HepG2 (cell line): Measurements from ENCODE around the gene JTB. TPM values are rescaled to one million over a fixed set of nuclear protein-coding genes. Genes with fewer than 3 reads are reported as not detected.

Source experiments
- microRNA-seq: library from miRNA; unstranded; fragments of <30 nt; microRNA quantifications from one replicate; pipeline ENCODE4, GENCODE V29; 2020
- polyA plus RNA-seq, 8 experiments: library from polyadenylated mRNA; depleted of rRNA in 3 of 8; stranded (reverse) in 7 of 8; unstranded in 1 of 8; fragments of >200 nt; fragmentation: Illumina TruSeq in 4 of 8; extraction: Trizol in 4 of 8; gene quantifications; 2 replicates each; pipeline versions ENCODE4 v1.2.1 to v1.2.3, GENCODE V29; 2011 to 2016; ENCODE audit warnings: low read depth in 4 of 8, missing spikeins in 1 of 8, mixed read lengths in 1 of 8; ENCODE audit not compliant: insufficient read depth in 1 of 8
- small RNA-seq, 3 experiments: library from RNA; depleted of rRNA; stranded (forward); fragments of <200 nt; gene quantifications; one replicate each; pipeline ENCODE3, GENCODE V24; 2012; ENCODE audit warnings: low read depth in 2 of 3, low replicate concordance in 1 of 3; ENCODE audit not compliant: insufficient read length in 3 of 3, insufficient read depth in 2 of 3
- total RNA-seq, 5 experiments: library from RNA; depleted of rRNA; stranded (reverse); fragments of >200 nt; fragmentation: Illumina TruSeq; extraction: Trizol; gene quantifications; 2 replicates each; pipeline ENCODE4 v1.2.3, GENCODE V29; 2016; ENCODE audit warnings: low read depth in 1 of 5

JTB gene
- total and polyA plus RNA-seq, 2 of the 13 experiments (the other 11 are each of a cell fraction or from before 2014, with no cell fraction given): 96.7 to 99.2 TPM

Small RNA genes within 50 kb of the gene (microRNA-seq; reads per million reads assigned to microRNA genes)
- gene MIR6737: not detected

Small RNA genes within 50 kb of the gene (small RNA-seq; reads per million reads assigned to genes)
- gene MIR6737: 0 reads per million in 3 experiments

Other genes starting within 250 kb of the JTB start
- 14.7 and 17.2 TPM in 2 replicates for gene INTS3, start 249.6 kb downstream of the JTB start, total RNA-seq (2016; rRNA removed; fragmentation: Illumina TruSeq; extraction: Trizol)
- 27.2 and 28.2 TPM in 2 replicates for gene INTS3, start 249.6 kb downstream of the JTB start, polyA plus RNA-seq (2011; rRNA removed)
- gene SLC27A3, start 202.3 kb downstream of the JTB start, total RNA-seq (2016; rRNA removed; fragmentation: Illumina TruSeq; extraction: Trizol): 1.3 and 4.3 TPM in 2 replicates
- gene SLC27A3, start 202.3 kb downstream of the JTB start, polyA plus RNA-seq (2011; rRNA removed): 5.2 and 10.3 TPM in 2 replicates
- gene GATAD2B, start 54.7 kb downstream of the JTB start, total RNA-seq (2016; rRNA removed; fragmentation: Illumina TruSeq; extraction: Trizol): 3.2 and 5.3 TPM in 2 replicates
- gene GATAD2B, start 54.7 kb downstream of the JTB start, polyA plus RNA-seq (2011; rRNA removed): 5.1 and 5.2 TPM in 2 replicates
- 8.7 and 15.1 TPM in 2 replicates for gene DENND4B, start 31.0 kb downstream of the JTB start, total RNA-seq (2016; rRNA removed; fragmentation: Illumina TruSeq; extraction: Trizol)
- gene DENND4B, start 31.0 kb downstream of the JTB start, polyA plus RNA-seq (2011; rRNA removed): 20.3 and 24.3 TPM in 2 replicates
- 4.0 and 6.1 TPM in 2 replicates for gene CRTC2, start 19.1 kb downstream of the JTB start, total RNA-seq (2016; rRNA removed; fragmentation: Illumina TruSeq; extraction: Trizol)
- 24.2 and 26.7 TPM in 2 replicates for gene CRTC2, start 19.1 kb downstream of the JTB start, polyA plus RNA-seq (2011; rRNA removed)
- gene SLC39A1, start 14.1 kb downstream of the JTB start, total RNA-seq (2016; rRNA removed; fragmentation: Illumina TruSeq; extraction: Trizol): 47.5 and 78.4 TPM in 2 replicates
- gene SLC39A1, start 14.1 kb downstream of the JTB start, polyA plus RNA-seq (2011; rRNA removed): 71.2 and 80.5 TPM in 2 replicates
- gene CREB3L4, start 9.8 kb downstream of the JTB start, total RNA-seq (2016; rRNA removed; fragmentation: Illumina TruSeq; extraction: Trizol): 7.8 and 9.9 TPM in 2 replicates
- 17.4 and 18.7 TPM in 2 replicates for gene CREB3L4, start 9.8 kb downstream of the JTB start, polyA plus RNA-seq (2011; rRNA removed)
- 24.7 and 28.7 TPM in 2 replicates for gene RAB13, start 8.7 kb upstream of the JTB start, total RNA-seq (2016; rRNA removed; fragmentation: Illumina TruSeq; extraction: Trizol)
- 15.9 and 16.0 TPM in 2 replicates for gene RAB13, start 8.7 kb upstream of the JTB start, polyA plus RNA-seq (2011; rRNA removed)
- gene RPS27, start 13.1 kb upstream of the JTB start, total RNA-seq (2016; rRNA removed; fragmentation: Illumina TruSeq; extraction: Trizol): 3,737 and 4,047 TPM in 2 replicates
- gene RPS27, start 13.1 kb upstream of the JTB start, polyA plus RNA-seq (2011; rRNA removed): 9,964 and 10,356 TPM in 2 replicates
- not detected in 2 replicates for gene NUP210L, start 177.4 kb upstream of the JTB start, total RNA-seq (2016; rRNA removed; fragmentation: Illumina TruSeq; extraction: Trizol)
- not detected in 2 replicates for gene NUP210L, start 177.4 kb upstream of the JTB start, polyA plus RNA-seq (2011; rRNA removed)
- gene TPM3, start 214.4 kb upstream of the JTB start, total RNA-seq (2016; rRNA removed; fragmentation: Illumina TruSeq; extraction: Trizol): 307 and 481 TPM in 2 replicates
- 131 and 160 TPM in 2 replicates for gene TPM3, start 214.4 kb upstream of the JTB start, polyA plus RNA-seq (2011; rRNA removed)
- gene CFAP141, start 228.7 kb upstream of the JTB start, total RNA-seq (2016; rRNA removed; fragmentation: Illumina TruSeq; extraction: Trizol): not detected in 2 replicates
- not detected in 2 replicates for gene CFAP141, start 228.7 kb upstream of the JTB start, polyA plus RNA-seq (2011; rRNA removed)
- 74.2 and 75.9 TPM in 2 replicates for gene UBAP2L, start 243.3 kb upstream of the JTB start, total RNA-seq (2016; rRNA removed; fragmentation: Illumina TruSeq; extraction: Trizol)
- gene UBAP2L, start 243.3 kb upstream of the JTB start, polyA plus RNA-seq (2011; rRNA removed): 140 and 159 TPM in 2 replicates